ENCODE results near the gene RETREG1. TPM values are rescaled to one million over a fixed set of nuclear protein-coding genes. Genes with fewer than 3 reads are reported as not detected.

Gene RETREG1
- total RNA-seq, 1 experiment from 2014 or later, result 5.1 TPM

DNA sequence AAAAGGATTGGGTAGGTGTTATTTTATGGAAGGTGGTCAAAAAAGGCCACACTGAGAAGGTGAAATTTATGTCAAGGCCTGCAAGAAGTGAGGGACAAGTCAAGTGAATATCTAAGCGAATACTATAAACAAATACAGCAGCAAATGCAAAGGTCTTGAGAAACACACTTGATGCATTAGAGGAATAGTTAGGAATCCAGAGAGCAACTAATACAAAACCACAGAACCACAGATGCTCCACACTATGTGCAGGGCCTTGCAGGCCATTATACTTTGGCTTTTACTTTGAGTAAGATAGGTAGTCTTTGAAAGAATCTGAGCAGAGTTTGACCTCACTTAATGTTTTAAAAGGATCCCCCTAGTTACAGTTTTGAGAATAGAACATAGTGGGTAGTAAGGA is 155.8 kb downstream of the RETREG1 start:
- CTCF ChIA-PET, result no interaction called here

DNA sequence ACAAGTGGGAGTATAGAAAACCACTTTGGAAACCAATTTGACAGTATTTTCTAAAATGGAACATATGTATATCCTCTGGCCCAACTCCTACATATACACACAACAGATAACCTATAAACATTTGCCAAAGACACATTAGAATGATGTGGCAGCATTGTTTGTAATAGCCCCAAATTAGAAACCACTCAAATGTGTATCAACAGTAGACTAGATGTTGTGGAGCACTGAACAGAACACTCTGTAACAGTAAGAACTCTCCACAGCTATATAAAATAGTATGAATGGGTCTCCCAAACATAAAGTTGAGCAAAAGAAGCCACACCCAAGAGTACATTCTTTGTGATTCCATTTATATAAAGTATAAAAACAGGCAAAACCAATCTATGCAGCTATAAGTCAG is 157.3 kb downstream of the RETREG1 start:
- peaks cover 68% of the 10 kb centered on the region for H3K36me3 ChIP-seq (ENCODE audit: insufficient read depth, low read length, poor library complexity, severe bottlenecking)
- no peak for DNase-seq (ENCODE audit: low spot score)
- H3K4me3 ChIP-seq (ENCODE audit: low read depth, low read length, poor library complexity, severe bottlenecking), result no peak overlapping the region
- H3K27ac ChIP-seq (ENCODE audit: low read depth, low read length, poor library complexity, severe bottlenecking), result no peak overlapping the region
- H3K9me3 ChIP-seq (ENCODE audit: low read depth, low read length, poor library complexity, severe bottlenecking), result no peaks in the 10 kb centered on the region
- ChIA-PET CTCF (no interaction called here), POLR2A (ENCODE audit: low non-redundant PET) (no interaction called here)
- no peaks in the 10 kb centered on the region for H3K27me3 ChIP-seq (replicated peaks; ENCODE audit: insufficient read depth, low read depth, low read length, poor library complexity)
- H3K4me1 ChIP-seq (ENCODE audit: insufficient read depth, low read length, poor library complexity, severe bottlenecking), result peaks cover 8% of the 10 kb centered on the region
- no TSS peak for BruUV-seq (replicated peaks)
- intact Hi-C loops (cut with micrococcal nuclease; ENCODE audit: unreplicated experiment), result loop anchor here (5.0 kb wide), 1 partner anchor 132 kb away; no protein-coding TSS in a partner anchor
- no peak for TF ChIP-seq EZH2 (IDR thresholded peaks at IDR 0.05; ENCODE audit: borderline replicate concordance, low read depth, low read length, poor library complexity, severe bottlenecking)
- TF ChIP-seq, protein P1, sequence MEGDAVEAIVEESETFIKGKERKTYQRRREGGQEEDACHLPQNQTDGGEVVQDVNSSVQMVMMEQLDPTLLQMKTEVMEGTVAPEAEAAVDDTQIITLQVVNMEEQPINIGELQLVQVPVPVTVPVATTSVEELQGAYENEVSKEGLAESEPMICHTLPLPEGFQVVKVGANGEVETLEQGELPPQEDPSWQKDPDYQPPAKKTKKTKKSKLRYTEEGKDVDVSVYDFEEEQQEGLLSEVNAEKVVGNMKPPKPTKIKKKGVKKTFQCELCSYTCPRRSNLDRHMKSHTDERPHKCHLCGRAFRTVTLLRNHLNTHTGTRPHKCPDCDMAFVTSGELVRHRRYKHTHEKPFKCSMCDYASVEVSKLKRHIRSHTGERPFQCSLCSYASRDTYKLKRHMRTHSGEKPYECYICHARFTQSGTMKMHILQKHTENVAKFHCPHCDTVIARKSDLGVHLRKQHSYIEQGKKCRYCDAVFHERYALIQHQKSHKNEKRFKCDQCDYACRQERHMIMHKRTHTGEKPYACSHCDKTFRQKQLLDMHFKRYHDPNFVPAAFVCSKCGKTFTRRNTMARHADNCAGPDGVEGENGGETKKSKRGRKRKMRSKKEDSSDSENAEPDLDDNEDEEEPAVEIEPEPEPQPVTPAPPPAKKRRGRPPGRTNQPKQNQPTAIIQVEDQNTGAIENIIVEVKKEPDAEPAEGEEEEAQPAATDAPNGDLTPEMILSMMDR (conservative IDR thresholded peaks at IDR 0.05; ENCODE audit: low read depth, low read length), result no peak

More for the DNA sequence above, 155.8 kb downstream of the RETREG1 start:
- Histone ChIP-seq H3K27me3 (replicated peaks; ENCODE audit: insufficient read depth, low read depth, low read length, poor library complexity) (no peaks in the 10 kb centered on the region), H3K4me1 (ENCODE audit: insufficient read depth, low read length, poor library complexity, severe bottlenecking) (peaks cover 10% of the 10 kb centered on the region), H3K9me3 (ENCODE audit: low read depth, low read length, poor library complexity, severe bottlenecking) (no peaks in the 10 kb centered on the region), H3K4me3 (ENCODE audit: low read depth, low read length, poor library complexity, severe bottlenecking) (no peak overlapping the region), H3K36me3 (ENCODE audit: insufficient read depth, low read length, poor library complexity, severe bottlenecking) (peaks cover 66% of the 10 kb centered on the region), H3K27ac (ENCODE audit: low read depth, low read length, poor library complexity, severe bottlenecking) (no peak overlapping the region)
- no peak for DNase-seq (ENCODE audit: low spot score)
- intact Hi-C loops (cut with micrococcal nuclease; ENCODE audit: unreplicated experiment), result no loop called here
- POLR2A ChIA-PET (ENCODE audit: low non-redundant PET), result no interaction called here
- TF ChIP-seq, protein P1 (conservative IDR thresholded peaks at IDR 0.05; ENCODE audit: low read depth, low read length), result no peak
- no peak for TF ChIP-seq EZH2 (IDR thresholded peaks at IDR 0.05; ENCODE audit: borderline replicate concordance, low read depth, low read length, poor library complexity, severe bottlenecking)
- BruUV-seq (replicated peaks), result no TSS peak

DNA sequence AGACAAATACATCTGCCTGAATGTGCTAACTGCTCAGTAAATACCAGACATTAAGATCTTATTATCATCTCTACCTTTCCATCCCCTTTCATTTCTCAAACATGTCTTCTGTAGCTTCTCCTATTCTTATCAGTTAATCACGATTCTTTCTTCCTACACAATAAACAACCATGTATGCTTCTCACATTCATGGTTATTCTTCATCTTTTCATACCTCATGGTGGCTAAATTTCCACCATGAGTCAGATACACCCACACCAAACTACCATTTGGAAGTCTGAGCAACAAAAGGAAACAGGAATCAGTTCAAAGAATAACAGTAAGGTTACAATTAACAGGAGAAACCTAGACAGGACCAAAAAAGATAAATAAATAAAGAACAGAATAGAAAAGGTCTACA is 158.9 kb downstream of the RETREG1 start:
- CTCF ChIA-PET, result no interaction called here
- intact Hi-C loops (cut with micrococcal nuclease; ENCODE audit: unreplicated experiment), result loop anchor here (5.0 kb wide), 1 partner anchor 131 kb away; no protein-coding TSS in a partner anchor
- no TSS peak for BruUV-seq (replicated peaks)
- POLR2A ChIA-PET (ENCODE audit: low non-redundant PET), result no interaction called here
- TF ChIP-seq, protein P1 (conservative IDR thresholded peaks at IDR 0.05; ENCODE audit: low read depth, low read length), result no peak
- no peak for TF ChIP-seq EZH2 (IDR thresholded peaks at IDR 0.05; ENCODE audit: borderline replicate concordance, low read depth, low read length, poor library complexity, severe bottlenecking)
- no peak for DNase-seq (ENCODE audit: low spot score)
- Histone ChIP-seq H3K36me3 (ENCODE audit: insufficient read depth, low read length, poor library complexity, severe bottlenecking) (peaks cover 64% of the 10 kb centered on the region), H3K4me1 (ENCODE audit: insufficient read depth, low read length, poor library complexity, severe bottlenecking) (no peaks in the 10 kb centered on the region), H3K9me3 (ENCODE audit: low read depth, low read length, poor library complexity, severe bottlenecking) (no peaks in the 10 kb centered on the region), H3K27ac (ENCODE audit: low read depth, low read length, poor library complexity, severe bottlenecking) (no peak overlapping the region), H3K4me3 (ENCODE audit: low read depth, low read length, poor library complexity, severe bottlenecking) (no peak overlapping the region), H3K27me3 (replicated peaks; ENCODE audit: insufficient read depth, low read depth, low read length, poor library complexity) (no peaks in the 10 kb centered on the region)
